ENCODE measurements around the gene DOLK.

- no peak for TF ChIP-seq CTCF (IDR thresholded peaks at IDR 0.05; ENCODE audit: low read depth, low read length, missing input control)
- TF ChIP-seq REST (IDR thresholded peaks at IDR 0.05): no peak
These were observed 41.4 kb downstream of the DOLK start for GRCh38 chr9:128905964-128906363.
